ENCODE data around the gene DISC1.

- TF ChIP-seq CTCF (IDR thresholded peaks at IDR 0.05) (no peak), POLR2AphosphoS5 (IDR thresholded peaks at IDR 0.05) (no peak), POLR2A (IDR thresholded peaks at IDR 0.05) (no peak)
These were observed 43.2 kb upstream of the DISC1 start for GRCh38 chr1:231583376-231583775.
